Neural crest cell (in vitro differentiated cells): ENCODE results near the gene AP5B1. TPM values are rescaled to one million over a fixed set of nuclear protein-coding genes. Genes with fewer than 3 reads are reported as not detected.
"Not testable (repeated sequence)": the region's sequence is repeated elsewhere in the genome, so short reads cannot be mapped to it uniquely, and the experiment has no call there.

ENCODE experiments used
- DNase-seq: peaks from one replicate; pipeline ENCODE4 v3.0.0; 2021; ENCODE audit warnings: low read depth, mixed read lengths, low spot score
- H3K27ac Mint-ChIP-seq: one replicate; pipeline ENCODE4 v1.8.0; 2021; ENCODE audit warnings: mild to moderate bottlenecking, mixed read lengths; ENCODE audit not compliant: unreplicated experiment
- H3K27me3 Mint-ChIP-seq: 2 replicates; pipeline ENCODE4 v1.8.0; 2021; ENCODE audit warnings: low read depth, mild to moderate bottlenecking, mixed read lengths
- H3K36me3 Mint-ChIP-seq: 2 replicates; pipeline ENCODE4 v1.8.0; 2021; ENCODE audit warnings: low read depth, mild to moderate bottlenecking, mixed read lengths
- H3K4me1 Mint-ChIP-seq: 2 replicates; pipeline ENCODE4 v1.8.0; 2021; ENCODE audit warnings: mixed read lengths
- H3K4me3 Mint-ChIP-seq: one replicate; pipeline ENCODE4 v1.8.0; 2021; ENCODE audit warnings: mild to moderate bottlenecking, mixed read lengths
- H3K9me3 Mint-ChIP-seq: 2 replicates; pipeline ENCODE4 v1.8.0; 2021; ENCODE audit warnings: mixed read lengths
- CTCF ChIP-seq: fragments of 200-600 bp; sonication (generic); conservative IDR thresholded peaks from 2 replicates; pipeline ENCODE4 v1.5.0; 2021; ENCODE audit warnings: antibody characterized with exemption, mild to moderate bottlenecking
- total RNA-seq: library from RNA; stranded (reverse); gene quantifications from 2 replicates; pipeline ENCODE4 v1.2.1, GENCODE V29; 2021

The AP5B1 gene
- total RNA-seq, 1 donor from 2014 or later: 10.8 TPM

- Mint-ChIP-seq H3K36me3 (peaks cover 3% of the 10 kb centered on the region), H3K4me1 (no peaks in the 10 kb centered on the region), H3K27me3 (no peaks in the 10 kb centered on the region), H3K9me3 (peaks cover 3% of the 10 kb centered on the region), H3K4me3 (no peak overlapping the region), H3K27ac (no peak overlapping the region)
- no peak for TF ChIP-seq CTCF
- no peak for DNase-seq
Measured at GRCh38 chr11:65771589-65772112, 9.1 kb downstream of the AP5B1 start.

GRCh38 chr11:65770951-65771567 lies 9.7 kb downstream of the AP5B1 start:
- no peak overlapping the region for H3K4me3 Mint-ChIP-seq
- no peaks in the 10 kb centered on the region for H3K4me1 Mint-ChIP-seq
- H3K9me3 Mint-ChIP-seq: peaks cover 3% of the 10 kb centered on the region
- H3K36me3 Mint-ChIP-seq: peaks cover 3% of the 10 kb centered on the region
- TF ChIP-seq CTCF: no peak
- peaks cover 2% of the 10 kb centered on the region for H3K27me3 Mint-ChIP-seq
- no peak for DNase-seq
- no peak overlapping the region for H3K27ac Mint-ChIP-seq

- H3K9me3 Mint-ChIP-seq, H3K27me3 Mint-ChIP-seq, H3K27ac Mint-ChIP-seq, H3K4me3 Mint-ChIP-seq, DNase-seq, H3K4me1 Mint-ChIP-seq, H3K36me3 Mint-ChIP-seq: not testable (repeated sequence)
Measured at GRCh38 chr11:65767806-65768205, 13.0 kb downstream of the AP5B1 start.

GRCh38 chr11:65767406-65767805 lies 13.4 kb downstream of the AP5B1 start:
- peaks cover 3% of the 10 kb centered on the region for H3K9me3 Mint-ChIP-seq
- no peak for DNase-seq
- TF ChIP-seq CTCF: no peak
- peaks cover 2% of the 10 kb centered on the region for H3K27me3 Mint-ChIP-seq
- H3K4me3 Mint-ChIP-seq: no peak overlapping the region
- H3K27ac Mint-ChIP-seq: no peak overlapping the region
- no peaks in the 10 kb centered on the region for H3K4me1 Mint-ChIP-seq
- H3K36me3 Mint-ChIP-seq: peaks cover 3% of the 10 kb centered on the region

GRCh38 chr11:65766535-65766934 lies 14.2 kb downstream of the AP5B1 start:
- no peaks in the 10 kb centered on the region for H3K4me1 Mint-ChIP-seq
- H3K27ac Mint-ChIP-seq: no peak overlapping the region
- no peak for TF ChIP-seq CTCF
- H3K9me3 Mint-ChIP-seq: peaks cover 3% of the 10 kb centered on the region
- H3K36me3 Mint-ChIP-seq: peaks cover 3% of the 10 kb centered on the region
- H3K27me3 Mint-ChIP-seq: peaks cover 3% of the 10 kb centered on the region
- no peak for DNase-seq
- no peak overlapping the region for H3K4me3 Mint-ChIP-seq

GRCh38 chr11:65764434-65764833 lies 16.3 kb downstream of the AP5B1 start:
- Mint-ChIP-seq H3K4me3 (no peak overlapping the region), H3K27me3 (peaks cover 8% of the 10 kb centered on the region), H3K9me3 (peaks cover under 1% of the 10 kb centered on the region), H3K27ac (no peak overlapping the region), H3K4me1 (no peaks in the 10 kb centered on the region), H3K36me3 (no peaks in the 10 kb centered on the region)
- no peak for DNase-seq
- no peak for TF ChIP-seq CTCF

- not testable (repeated sequence) for H3K9me3 Mint-ChIP-seq, H3K36me3 Mint-ChIP-seq, H3K4me1 Mint-ChIP-seq, H3K4me3 Mint-ChIP-seq, H3K27ac Mint-ChIP-seq, DNase-seq
- peaks cover 15% of the 10 kb centered on the region for H3K27me3 Mint-ChIP-seq
Measured at GRCh38 chr11:65762816-65763215, 18.0 kb downstream of the AP5B1 start.

GRCh38 chr11:65762169-65762568 lies 18.6 kb downstream of the AP5B1 start:
- not testable (repeated sequence) for H3K36me3 Mint-ChIP-seq, H3K9me3 Mint-ChIP-seq, H3K27ac Mint-ChIP-seq, DNase-seq, H3K4me3 Mint-ChIP-seq, H3K4me1 Mint-ChIP-seq
- H3K27me3 Mint-ChIP-seq: peaks cover 20% of the 10 kb centered on the region
